HG03039 (cell line): Measurements from ENCODE around the gene ESRRG.

Experiments
- ATAC-seq: cut with Tn5 transposase; IDR thresholded peaks from one replicate; pipeline ENCODE4 v1.9.1; 2021; ENCODE audit warnings: mild to moderate bottlenecking, moderate library complexity; ENCODE audit not compliant: unreplicated experiment

Gene ESRRG

DNA sequence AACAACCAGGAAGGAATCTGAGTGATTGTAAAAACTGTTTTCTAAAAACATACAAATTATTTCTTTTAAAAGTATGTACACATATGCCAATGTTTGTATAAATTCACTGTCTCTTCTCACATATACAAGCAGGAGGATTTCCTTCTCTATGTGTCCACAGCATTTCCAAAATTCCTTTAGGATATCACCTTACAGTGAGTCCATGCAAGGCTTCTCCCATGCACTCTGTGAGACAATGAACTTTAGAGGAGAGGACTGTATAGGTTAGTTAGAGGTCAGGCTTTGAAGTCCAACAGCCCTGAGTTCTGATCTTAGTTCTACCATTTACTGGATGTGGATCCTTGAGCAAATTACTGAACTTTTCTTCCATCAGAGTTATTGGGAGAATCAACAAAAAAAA is 265.9 kb downstream of the ESRRG start:
- no peak for ATAC-seq

DNA sequence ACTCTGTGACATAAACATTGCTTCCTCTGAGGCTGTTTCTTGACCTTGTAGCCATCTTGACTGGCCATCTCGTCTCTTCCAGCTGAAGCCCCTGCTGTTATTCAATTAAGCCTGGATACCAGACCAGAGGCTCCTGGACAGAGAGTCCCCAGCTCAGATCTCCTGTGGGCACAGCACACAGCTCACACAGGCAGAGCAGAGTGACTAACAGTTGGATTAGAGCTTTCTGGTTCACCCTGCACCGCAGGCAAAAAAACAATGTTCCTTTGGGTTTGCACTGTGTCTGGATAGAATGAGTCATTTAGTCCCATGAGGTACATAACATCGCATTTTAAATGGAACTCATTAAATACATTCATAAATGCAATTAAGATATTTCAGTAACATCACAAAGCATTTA is 266.5 kb downstream of the ESRRG start:
- no peak for ATAC-seq

DNA sequence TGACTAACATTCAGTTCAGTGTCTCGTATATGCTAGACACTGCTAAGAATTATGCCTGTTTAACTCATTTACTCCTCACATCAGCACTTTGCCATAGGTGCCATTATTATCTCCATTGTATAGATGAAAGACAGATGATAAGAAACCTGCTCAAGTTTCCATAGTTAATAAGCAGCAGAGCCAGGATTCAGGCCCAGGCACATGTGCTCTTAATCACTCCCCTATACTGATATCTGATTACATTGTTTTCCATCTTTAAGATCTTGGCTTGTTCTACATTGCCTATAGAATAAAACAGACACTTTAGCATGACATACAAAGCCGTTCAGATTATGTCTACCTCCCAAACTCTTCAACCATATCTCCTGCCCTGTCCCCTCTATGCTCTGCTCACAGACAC is 269.5 kb downstream of the ESRRG start:
- ATAC-seq = no peak
